Stimulated activated CD8-positive, alpha-beta memory T cell treated with anti-CD3 and anti-CD28 coated beads, Interleukin-7, amount 100 ng/mL, for 1 hour (primary cell): ENCODE results near the gene GNAI3.

Experiments used
- DNase-seq, 2 donors: peaks; one replicate each; pipeline ENCODE4 v3.0.0-alpha.2; 2020; ENCODE audit warnings: low read depth in 2 of 2

GNAI3 gene

DNA sequence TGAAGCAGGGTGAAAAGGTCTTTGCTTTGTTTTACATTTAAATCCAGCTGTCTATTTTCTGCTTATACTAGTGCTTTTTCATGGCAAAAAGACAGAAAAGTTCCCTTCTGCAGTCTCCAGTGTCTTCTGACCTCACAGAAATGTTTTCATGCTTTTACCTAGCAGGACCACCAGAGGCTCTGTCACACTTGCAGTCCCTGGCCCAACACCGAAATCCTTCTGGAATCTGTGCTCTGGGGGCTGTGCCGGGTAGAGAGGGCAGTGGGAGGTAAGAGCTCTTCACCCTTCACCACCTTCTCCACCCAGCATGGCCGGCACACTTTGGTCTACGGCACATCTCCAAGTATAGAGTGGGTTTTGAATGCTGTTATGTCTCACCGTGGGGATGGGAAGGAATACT lies 50.2 kb downstream of the GNAI3 start:
- no peak for DNase-seq

DNA sequence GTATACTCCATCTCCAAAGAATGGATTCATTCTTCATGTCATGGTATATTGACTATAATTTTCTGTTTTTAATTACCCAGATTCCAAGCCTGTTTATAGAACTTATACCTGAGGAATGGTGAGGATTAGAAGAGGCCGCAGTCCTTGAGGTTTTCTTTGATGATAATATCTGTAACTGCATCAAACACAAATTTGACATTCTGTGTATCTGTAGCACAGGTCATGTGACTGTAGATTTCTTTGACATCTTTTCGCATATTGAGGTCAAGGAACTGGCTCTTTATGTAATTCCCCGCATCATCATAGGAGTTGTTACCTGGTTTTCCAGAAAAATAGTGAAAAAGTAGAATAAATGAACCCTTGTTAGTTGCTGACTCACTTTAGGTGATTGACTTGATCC lies 54.8 kb downstream of the GNAI3 start:
- no peak for DNase-seq

DNA sequence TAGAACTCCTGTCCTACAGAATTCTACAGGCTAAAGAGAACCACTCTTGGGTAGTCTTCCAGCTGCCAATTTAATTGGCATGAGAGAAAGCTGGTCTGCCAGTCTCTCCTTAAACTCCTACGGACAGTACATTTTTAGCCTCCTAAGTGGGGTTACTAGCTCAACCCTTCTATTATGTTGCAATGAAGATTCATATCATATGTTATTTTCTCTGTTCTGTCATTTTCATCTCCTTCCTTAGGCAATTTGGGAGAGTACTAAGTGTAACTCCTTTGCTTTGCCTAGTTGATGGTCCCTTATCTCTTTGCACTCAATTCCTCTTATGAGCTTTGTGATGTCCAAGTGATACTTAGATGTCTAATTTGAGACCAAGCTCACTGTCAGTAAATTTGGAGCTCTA lies 57.0 kb downstream of the GNAI3 start:
- DNase-seq: no peak

DNA sequence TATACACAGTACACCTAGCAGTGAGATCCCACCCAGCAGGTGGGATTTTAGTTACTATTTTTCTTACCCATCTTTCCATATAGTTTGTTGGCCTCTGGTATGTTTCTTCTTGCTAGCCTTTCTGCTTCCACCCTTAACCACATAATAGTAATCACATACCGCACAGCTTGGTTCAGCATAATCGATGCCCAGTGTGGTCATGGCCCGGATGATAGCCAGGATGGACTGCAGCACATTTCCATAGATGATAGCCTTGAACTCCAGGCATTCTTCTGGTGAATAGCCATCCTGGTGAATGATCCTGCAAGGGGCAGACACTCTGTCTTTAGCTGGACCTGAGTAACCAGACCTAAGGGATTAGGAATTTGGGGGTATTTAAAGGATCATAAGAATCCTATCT lies 61.5 kb downstream of the GNAI3 start:
- no peak for DNase-seq

DNA sequence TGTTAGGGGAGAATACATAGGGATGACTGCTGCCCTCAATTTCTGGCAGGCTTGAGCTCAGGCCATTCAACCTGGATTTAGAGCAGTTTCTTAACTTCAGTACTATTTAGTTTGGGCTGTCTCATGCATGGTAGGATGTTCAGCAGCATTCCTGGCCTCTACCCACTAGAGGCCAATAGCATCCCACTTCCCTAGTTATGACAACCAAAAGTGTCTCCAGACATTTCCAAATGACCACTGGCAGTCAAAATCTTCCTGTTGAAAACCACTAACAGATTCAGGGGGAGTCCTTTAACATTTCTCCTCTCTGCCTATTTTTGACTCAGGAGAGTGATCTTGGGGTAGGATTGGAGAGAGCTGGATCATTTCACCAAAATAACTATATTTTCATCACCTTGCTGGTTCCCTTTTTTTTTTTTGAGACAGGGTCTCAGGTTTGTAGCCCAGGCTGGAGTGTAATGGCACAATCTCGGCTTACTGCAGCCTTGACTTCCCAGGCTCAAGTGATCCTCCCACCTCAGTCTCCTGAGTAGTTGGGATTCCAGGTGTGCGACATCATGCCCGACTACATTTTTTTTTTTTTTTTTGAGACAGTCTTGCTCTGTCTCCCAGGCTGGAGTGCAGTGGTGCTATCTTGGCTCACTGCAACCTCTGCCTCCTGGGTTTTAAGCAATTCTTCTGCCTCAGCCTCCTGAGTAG lies 62.3 kb downstream of the GNAI3 start:
- no peak for DNase-seq

DNA sequence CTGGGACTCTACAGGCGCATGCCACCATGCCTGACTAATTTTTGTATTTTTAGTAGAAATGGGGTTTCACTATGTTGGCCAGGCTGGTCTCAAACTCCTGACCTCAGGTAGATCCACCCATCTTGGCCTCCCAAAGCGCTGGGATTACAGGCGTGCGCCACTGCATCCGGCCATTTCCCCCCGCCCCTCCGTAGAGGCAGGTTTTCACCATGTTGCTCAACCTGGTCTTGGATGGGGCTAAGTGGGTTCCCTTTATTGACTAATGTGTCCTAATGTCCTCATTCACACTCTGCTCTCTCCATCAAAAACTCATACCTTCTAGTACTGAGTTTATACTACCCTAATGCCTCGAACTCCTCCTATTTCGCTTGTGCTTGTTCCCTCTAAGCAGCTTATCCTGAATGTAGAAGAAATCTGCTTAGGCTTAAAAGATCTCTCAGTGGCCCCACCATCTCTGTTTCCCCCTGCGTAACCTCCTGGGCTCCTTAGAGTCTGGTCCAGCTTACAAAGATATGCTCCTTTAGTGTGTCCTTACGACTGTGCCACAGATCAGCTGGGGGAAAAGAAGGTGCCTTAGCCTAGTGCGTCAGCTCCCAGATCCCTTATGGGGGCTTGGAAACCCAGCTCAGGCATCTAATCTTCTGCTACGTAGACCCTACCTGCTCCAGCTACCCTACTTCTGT lies 63.0 kb downstream of the GNAI3 start:
- no peak for DNase-seq

DNA sequence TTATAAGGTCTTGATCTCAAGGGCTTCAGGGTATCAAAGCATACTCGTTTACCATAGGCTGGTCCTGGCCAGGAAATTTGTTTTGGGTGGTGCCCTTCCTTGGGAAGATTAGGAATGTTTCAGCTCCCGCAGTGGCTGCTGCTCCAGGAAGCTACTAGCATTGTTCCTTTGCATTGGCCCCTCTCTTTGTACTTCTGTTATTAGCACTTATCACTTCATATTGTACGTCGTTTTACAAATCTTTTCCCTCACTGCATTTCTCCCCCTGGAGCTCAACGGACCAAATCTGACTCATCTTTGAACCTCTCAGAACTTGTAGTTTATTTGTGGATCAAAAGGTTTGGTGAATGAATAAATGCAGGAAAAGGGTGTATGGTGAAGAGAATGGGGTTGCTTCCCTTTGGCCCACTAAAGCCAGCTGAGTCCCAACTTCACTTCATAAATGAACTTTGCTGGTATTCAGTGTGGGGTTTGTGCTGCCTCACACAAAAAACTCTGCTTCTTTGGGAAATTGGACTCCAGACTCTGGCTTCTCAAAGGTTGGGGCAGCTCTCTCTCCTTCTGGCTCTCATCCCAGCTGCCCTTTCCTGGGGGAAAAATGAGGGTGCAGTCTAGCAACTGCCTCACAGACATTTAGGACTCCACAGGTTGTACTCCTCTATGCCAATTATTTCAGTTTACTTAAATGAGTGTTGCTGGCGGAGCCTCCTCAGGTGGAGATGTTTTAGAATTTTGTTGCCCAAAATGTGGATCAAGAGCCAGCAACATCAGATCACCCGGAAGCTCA lies 65.1 kb downstream of the GNAI3 start:
- no peak for DNase-seq

DNA sequence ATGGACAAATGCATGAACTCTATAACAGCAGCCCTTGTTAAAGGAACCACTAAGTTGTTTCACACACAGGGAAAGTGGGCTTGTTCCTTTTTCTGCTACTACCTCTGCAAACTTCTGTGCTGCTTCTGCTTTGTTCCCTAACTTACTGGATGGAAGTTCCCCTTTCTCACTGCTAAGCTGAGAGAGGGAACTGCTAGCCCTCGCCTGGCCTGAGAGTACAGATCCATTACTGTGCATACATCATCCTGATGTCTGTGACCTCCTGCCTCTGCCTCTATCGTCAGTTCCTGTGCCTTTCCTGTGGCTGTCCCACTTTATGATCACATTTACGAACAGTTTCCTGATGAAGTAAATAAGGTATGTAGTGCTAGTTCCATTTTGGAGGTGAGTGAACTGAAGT lies 67.5 kb downstream of the GNAI3 start:
- DNase-seq: no peak

DNA sequence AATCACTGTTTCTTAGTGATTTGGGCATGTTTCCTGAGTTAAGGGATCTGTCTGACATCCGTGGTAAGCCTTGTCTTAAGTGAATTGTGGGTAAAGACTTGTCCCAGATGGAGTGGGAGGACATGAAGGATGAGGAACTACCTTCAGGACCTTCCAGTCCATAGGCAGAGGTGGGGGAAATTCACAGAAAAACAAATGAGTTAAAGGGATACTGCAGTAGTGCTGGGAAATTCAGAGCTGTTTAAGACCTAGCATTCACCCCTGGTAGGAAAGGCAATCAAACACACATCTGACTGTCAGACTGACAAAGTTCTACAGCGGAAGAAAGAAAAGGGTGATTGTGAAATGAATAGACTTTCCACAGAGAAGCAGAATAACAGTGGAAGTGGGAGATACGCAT lies 68.0 kb downstream of the GNAI3 start:
- DNase-seq: no peak

DNA sequence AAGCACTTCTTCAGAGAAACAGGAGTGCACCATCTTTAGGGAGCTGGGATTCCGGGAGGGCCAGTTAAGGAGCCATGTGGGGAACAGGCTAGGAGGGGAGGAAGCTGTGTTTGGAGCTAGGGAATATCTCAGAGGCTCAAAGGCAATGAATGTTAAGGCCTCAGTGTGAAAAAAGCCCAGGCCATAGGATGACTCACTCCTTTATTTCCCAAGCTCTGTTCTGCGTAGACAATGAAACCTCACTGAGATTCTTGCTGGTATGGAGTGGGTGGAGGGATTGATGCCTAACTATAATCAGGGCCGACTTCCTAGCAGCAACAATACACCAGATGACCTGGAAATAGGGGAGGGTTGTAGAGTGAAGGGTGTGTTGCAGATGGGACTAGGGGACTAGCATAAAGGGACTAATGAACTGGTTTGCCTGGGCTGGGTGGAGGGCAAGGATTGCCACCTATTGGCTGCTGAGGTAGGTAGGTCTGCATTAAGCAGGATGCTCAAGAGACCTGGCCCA lies 68.9 kb downstream of the GNAI3 start:
- no peak for DNase-seq

DNA sequence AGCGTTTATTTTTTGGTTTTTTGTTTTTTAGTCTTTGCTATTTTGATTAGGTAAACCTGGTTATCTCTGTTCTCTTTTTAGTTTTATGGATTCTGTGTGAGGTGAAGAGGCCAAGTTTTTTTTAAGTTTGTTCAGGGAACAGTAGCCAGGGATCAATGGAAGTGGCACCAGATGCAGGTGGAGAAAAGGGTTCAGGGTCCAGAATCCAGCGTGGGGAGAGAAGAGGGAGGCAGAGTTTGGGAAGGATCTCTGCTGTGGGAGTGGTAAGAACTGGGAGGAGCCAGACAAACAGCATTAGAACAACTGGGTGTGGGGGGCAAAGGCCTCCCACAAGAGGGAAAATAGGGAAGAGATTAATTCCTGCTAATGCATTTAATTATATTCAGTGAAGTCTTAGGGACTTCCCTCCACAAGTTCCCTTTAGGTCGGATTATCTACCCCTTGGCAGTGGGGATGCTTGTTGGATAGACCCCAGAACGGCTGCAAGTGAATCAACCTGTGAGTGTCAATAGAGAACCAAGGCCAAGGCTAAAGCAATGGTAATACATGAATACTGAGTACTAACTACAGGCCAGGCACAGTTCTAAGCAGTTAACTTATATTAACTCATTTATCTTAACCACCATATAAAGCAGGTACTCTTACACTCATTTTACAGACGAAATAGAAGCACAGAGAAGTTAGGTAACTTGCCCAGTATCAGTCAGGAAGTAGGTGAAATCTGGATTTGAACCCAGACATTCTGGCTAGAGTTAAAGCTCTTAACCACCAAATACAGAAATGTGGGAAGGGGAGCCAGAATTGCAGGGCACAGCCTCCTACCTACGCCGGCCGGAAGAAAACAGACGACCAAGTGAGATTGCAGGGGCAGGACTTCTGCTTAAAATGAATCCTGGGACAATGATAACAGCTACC lies 70.5 kb downstream of the GNAI3 start:
- DNase-seq: no peak

DNA sequence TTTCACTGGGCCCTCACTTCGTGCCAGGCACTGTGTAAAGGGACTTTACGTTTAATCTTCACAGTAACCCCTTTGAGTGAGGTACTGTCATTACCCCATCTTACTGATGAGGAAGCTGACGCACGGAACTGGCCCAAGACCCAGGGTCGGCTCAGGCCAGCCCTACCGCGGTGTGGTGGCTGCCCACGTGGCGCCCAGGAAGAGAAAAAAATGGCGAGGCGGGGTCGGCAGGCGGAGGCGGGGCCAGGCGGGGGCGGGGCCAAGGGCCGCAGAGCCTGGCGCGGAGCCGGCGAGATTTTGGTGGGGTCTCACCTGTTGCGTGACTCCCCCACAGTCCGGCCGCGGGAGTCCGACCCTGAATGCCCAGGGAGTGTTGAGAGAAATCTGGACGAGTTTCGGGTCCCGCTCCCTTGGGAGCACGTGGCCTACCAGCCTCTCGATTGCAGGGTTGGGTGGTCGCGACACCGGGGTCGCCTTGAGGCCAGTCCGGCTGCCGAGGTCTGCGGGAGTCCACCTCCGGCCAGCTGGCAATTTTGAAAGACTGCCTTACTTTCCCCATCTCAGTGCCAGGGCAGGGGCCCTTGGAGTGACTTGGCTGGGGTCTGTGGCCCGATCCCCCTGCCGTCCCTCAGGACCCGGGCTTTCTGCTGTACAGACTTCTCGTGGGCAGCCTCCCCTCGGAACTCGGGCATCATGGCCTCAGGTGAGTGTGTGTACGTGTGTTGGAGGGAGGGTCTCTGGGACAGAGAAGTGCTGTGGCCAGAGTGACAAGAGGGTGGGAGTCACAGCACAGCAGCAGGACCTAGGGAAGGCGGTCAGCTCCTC lies 71.4 kb downstream of the GNAI3 start, which contains the start of the genes AMPD2 and GNAT2:
AMPD2 (plus strand) TSS at position 262 of the 825 bp plus-strand sequence. CDS start 1,339 bp downstream, outside the sequence.
GNAT2 (minus strand) TSS at position 41 of the 825 bp plus-strand sequence. CDS start 6,746 bp downstream, outside the sequence.
- DNase-seq: peak; percentile 37

DNA sequence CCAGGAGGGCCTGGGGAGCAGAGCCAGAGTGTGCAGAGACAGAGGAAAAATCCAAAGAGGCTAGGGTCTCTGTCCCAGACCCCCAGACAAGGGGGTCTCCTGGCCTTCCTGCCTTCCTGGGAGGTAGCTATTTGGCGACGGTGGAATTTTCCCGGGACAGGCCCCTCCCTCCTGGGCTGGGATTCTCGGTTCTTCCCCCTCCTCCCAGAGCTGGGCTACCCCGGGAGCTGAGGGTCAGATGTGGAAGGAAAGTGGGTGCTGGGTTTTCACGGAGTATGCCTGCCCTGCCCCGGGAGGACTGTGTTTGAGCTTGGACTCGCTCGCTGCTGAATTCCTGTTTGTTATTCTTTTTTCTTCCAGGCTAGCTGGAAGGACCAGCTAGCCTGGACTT lies 72.0 kb downstream of the GNAI3 start:
- DNase-seq: no peak

DNA sequence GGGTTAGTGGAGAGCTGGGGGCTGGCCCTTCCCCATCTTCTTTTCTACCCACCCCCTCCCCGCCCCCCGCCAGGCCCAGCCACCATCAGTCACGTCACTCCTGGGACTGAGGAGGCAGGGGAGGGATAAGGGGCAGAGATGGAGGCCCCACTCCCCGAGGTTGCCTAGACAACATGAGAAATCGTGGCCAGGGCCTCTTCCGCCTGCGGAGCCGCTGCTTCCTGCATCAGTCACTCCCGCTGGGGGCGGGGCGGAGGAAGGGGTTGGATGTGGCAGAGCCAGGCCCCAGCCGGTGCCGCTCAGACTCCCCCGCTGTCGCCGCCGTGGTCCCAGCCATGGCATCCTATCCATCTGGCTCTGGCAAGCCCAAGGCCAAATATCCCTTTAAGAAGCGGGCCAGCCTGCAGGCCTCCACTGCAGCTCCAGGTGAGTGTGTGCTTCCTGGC lies 72.4 kb downstream of the GNAI3 start:
- DNase-seq: peak; percentile 86 to 90

DNA sequence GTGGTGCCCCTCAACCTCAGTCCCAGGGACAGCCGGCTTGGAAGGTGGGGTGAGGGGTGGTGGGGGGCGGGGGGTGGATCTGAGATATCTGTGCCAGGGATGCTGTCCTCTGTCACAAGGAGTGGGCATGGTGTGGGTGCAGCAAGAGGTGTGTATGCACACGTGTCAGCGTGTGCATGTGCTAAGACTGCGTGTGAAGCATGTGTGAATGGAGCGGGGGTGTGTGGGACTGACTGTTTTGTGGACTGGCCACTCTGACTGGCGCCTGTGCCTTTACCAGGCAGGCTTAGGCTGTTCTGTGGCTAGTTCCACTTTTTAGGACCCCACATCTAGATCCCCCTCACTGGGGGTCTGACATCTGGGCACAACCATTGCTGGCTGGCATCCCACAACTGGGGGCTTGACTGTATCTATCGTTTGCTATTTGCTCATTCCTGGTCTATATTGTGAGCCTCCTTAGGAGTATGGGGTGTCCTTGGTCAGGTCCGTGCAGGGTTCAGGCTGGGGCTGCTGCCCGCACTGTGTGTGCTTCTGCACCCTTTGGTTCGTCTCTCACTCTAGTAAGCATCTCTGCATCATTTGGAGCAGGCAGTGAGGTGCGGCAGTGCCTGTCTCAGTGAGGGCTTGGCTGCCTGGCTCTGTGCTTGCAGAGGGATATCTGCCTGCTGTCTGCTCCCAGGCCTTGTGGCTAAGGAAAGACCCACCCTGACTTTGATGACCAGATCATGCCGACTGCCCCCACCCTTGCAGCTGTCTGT lies 73.1 kb downstream of the GNAI3 start:
- DNase-seq: no peak

DNA sequence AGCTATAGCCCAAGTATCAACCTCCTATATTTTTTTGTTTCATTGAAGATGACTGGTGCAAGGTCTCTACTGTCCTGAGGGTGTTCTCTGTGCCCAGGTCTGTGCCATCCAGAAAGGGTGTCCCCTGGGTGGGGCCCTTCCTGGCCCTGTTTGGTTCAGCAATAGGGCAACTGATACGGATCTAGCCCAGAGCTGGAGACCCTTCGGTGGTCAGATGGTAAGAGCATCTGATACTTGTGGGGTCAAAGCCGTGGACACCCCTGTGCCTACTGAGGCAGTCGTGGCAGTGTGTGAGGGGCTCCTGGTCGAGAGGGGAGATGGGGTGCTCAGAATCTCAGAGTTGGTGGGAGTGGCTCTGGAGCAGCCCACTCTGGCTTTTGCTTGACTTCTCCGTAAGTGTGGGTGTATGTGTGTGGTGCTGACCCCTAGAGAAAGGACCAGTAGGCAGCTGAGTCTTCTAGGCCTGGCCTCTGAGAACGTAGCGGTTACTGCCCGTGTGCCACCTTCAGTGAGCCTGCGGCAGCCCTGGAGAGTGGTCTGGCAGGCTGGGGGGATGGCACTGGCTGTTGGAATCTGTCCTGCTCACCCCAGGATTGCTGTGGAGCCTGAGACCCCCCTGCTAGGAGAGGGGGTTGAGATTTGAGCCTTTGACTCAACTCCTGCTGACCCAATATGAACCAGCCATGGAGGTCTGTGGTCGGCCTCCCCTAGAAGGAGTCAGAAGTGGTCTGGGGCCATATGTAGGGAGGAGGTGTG lies 73.9 kb downstream of the GNAI3 start:
- no peak for DNase-seq

DNA sequence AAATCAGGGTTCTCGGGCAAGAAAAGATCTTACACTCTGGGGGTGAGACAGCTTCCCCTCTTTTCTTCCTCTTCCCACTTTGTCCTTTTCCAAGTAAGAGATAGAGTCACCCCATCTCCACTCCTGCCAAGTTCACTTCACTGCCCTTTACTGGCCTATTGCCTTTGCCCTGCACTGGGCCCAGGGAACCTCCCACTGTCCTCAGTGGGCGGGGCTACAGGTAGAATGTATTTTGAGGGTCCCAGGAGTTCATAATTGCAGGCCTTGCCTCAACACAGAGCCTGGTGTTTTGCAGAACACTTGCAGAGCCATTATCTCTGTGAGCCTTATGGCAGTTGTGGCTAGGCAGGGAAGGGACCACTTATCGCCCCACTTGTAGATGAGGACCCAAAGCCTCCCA lies 74.5 kb downstream of the GNAI3 start:
- no peak for DNase-seq

DNA sequence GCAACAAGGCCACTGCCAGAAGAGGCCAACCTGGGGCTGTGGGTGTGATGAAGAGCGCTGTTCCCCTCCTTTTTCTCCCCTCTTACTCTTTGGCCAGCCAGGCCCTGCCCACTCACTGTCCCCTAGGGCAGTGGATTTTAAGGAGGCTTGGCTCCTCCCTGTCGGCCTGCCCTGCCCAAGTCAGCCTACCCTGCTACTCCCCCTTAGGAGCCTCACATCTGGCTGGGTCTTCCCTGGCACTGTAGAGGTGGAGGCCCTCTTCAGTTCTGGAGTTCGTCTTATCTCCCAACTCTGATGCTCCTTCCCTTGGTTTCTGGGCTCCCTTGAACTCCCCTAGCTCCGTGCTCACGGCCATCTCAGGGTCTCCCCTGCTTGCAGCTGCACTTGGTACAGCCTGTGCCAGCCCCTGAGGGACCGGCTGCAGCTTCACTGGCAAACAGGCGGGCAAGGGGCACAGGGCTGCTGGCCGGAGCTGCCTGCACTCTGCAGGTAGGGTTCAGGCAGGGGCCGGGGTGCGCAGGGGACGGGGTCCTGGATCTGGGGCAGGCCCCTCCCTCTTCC lies 75.3 kb downstream of the GNAI3 start:
- no peak for DNase-seq
